GM15510 (cell line): ENCODE measurements around the gene SLC6A6.

Experiments used
- POLR2A ChIP-seq: IDR thresholded peaks from 3 replicates; pipeline ENCODE4 v1.6.1; 2011; ENCODE audit warnings: borderline replicate concordance; ENCODE audit not compliant: insufficient read length; ENCODE audit errors: extremely low read depth

SLC6A6 gene

DNA sequence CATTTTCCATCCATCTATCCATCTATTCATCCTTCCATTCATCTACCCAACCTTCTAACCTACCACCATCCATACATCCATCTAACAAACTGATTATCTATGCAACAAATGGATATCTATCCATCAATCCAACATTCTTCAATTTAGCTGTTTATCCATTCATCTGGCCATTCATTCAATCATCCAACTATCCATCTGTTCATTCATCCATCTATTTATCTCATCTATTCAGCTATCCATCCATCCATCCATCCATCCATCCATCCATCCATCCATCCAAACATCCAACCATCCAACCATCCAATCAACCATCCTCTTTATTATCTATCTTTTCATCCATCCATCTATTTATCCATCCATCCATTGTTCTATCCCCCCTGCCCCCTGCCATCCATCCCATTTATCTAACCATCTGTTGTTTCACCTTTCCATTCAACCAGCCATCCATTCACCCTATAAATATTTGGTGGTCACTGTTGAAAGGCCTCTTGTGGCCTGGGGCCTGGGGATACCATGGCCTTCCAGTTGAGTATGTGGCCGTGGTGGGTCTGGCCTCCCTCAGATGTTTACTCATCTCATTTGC is 44.7 kb downstream of the SLC6A6 start:
- no peak for TF ChIP-seq POLR2A

- no peak for TF ChIP-seq POLR2A
Measured at GRCh38 chr3:14448063-14448462, 45.7 kb downstream of the SLC6A6 start.

DNA sequence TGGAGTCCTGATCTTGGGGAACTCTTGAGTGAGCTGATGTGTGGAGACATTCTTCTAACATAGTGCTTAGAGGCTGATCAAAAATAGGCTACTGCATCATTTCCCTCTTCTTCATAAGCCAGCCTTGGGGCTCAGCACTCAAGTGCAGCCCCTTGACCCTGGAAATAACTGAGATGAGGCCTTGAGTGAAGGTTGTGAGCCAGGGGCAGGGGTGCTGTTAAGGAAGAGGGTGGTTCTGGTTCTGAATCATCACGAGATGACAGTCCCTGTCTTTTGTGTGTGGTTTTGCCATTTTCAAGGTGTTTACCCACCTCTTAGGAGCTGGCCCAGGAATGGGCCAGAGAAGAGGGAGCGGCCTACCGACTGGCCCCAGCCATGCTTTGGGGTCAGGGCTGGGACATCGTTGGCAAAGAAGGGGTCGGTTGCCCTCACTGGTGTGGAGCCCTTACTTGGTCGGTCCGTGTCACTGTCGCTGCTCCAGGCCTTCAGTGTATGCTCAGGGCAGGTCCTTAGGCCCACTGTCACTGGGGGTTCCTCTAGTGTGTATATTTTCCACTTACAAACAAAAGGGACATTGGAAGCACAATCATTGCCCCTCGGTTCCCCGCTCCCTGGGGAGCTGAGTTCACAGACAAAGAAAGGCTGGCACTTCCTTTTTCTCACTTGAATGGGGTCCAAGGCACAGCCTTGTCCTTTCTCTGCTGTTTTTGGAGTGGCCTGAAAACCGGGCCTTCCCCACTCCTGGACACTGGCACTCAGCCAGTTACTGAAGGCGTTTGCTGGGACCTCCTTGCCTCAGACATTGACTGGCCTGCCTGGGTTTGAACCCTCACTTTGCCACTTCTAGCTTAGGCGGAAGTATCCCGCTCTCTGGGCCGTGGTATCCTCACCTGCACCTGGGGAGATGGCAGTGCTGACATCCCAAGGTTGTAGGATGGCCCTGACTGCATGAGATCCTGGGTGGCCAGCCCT is 46.6 kb downstream of the SLC6A6 start:
- TF ChIP-seq POLR2A, result no peak

GRCh38 chr3:14450506-14450905 is 48.1 kb downstream of the SLC6A6 start:
- no peak for TF ChIP-seq POLR2A

DNA sequence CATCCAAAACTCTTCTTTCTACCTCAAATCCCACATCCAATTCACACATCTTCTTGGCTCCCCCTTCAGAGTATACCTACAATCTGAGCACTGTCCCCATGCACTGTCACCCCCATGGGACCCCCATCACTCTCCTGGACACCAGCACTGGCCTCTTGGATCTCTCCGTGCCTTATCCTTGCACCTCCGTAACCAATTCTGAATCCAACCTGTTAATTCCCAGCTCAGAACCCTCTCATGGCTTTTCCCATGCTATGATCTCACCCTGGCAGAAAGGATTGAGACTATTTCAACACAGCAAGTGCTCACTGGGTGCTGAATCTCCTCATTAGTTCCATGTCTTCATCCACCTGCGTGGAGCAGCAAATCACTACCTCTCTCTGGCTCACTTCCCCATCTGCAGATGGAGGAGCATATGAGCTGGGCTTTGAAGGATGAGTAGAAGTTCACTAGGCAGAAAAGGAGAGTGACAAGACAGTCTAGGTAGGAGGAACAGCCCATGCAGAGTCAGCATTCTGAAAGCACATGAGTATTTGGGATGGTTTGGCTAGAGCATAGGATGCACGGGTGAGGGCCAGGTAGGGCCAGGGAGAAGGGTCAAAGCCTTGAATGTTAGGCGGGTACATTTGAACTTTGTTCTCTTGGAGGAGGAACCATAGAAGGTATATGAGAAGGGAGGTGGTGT is 48.7 kb downstream of the SLC6A6 start:
- TF ChIP-seq POLR2A, result no peak

GRCh38 chr3:14451844-14452739 is 49.7 kb downstream of the SLC6A6 start:
- no peak for TF ChIP-seq POLR2A

GRCh38 chr3:14452740-14453710 is 50.6 kb downstream of the SLC6A6 start:
- no peak for TF ChIP-seq POLR2A

DNA sequence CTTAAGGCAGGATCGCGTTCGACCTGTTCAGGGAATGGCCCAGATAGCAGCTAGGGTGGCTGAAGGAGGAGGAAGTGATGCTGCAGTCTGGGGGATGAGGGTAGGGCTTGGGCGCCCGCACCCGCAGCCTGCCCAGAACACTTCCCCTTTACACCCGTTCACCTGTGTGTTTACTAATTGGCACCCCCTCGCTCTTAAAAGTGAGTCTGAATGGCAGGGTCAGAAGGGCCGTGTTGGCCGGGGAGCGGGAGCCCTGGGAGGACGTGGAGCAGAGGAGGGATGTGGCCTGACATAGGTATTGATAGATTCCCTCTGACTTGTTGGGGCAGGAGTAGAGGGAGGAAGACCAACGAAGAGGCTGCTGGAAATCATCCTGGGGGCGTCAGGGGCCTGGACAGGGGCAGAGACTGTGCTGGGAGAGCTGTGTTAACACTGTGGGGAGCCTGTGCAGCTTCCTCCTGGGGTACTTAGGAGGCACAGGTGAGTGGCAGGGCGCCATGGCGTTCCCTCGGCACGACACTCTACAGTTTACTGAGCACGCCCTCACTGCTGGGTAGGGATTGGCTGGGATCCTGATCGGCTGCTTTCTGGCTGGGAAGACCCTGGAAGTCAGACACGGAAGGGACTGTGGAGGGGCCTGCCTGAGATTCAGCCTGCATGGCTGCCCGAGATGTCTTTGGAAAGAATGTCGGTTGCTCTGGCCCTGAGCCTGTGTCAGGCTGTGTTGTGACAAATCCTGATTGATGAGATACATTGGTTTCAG is 51.7 kb downstream of the SLC6A6 start:
- TF ChIP-seq POLR2A, result no peak

DNA sequence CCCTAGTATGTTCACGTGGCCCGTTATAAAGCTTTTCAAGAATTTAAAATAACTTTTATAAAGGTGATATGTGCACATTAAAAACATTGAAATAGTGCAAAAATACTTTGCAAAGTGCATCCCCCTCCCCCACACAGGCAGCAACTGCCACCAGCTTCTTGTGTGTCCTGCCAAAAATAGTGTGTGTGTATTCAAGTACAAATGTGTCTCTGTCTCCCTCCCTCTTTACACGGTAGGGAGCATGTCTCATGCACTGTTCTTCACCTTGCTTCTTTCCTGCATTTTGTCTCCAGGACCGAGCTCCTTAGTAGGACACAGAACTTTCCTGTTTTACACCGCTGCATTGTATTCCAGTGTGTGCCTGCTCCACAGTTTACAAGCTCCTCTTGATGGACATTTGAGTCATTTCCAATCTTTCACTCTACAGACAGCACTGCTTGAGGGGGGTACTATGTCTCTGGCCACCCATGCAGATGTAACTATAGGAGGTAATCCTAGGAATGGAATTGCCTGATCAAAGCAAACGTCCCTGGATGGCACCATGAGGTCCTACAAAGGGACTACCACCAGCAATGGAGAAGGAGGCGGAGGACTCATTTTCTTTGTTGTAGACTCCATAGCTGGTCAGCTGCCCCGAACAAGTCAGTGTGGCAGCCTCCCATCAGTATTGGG is 52.4 kb downstream of the SLC6A6 start:
- TF ChIP-seq POLR2A, result no peak

- no peak for TF ChIP-seq POLR2A
Measured at GRCh38 chr3:14455571-14456317, 53.3 kb downstream of the SLC6A6 start.

DNA sequence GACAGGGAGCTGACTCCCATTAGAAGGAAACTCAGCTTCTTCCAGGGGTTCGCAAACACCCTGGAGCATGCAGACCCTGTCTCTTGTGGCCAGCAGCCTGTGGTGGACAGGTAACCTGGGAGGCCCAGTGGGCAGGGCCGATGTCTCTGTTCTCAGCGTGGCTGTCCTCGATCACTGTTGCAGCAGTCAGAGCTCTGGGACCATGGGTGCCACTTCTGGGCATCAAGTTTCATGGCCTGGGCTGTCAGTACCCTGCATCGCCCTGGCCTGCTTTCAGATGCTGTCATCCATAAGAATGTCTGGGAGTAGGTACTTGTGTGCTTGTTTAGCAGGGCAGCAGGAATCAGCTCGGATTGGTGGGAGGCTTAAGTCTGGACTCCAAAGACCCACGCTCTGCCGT is 54.4 kb downstream of the SLC6A6 start:
- no peak for TF ChIP-seq POLR2A
